Measurements from ENCODE around the gene ADAM29.
A peak's percentile ranks its signal among the peaks of the same experiment; 100 is the strongest.
"Not testable (repeated sequence)": the region's sequence is repeated elsewhere in the genome, so short reads cannot be mapped to it uniquely, and the experiment has no call there.

The ADAM29 gene

DNA sequence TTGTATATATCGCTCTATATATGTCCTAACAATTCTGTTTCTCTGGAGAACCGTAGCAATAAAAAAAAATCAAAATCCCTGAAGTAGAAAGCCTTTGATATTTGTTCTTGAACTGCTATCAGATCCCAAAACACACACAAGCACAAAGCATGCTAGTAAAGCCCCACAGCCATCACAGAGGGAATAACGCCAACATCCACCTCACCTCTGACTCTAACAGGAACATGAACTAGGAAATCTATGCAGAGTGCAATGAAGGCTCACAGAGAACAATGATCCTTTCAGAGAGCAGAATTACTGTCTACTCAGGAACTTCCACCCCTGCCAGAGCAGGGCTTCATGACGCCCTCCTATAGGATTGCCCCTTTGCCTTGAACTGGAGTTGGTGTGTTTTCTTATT, 45.0 kb upstream of the ADAM29 start:
- H2BK5ac ChIP-seq (ENCODE audit: low read length); H4K91ac ChIP-seq (ENCODE audit: low read depth, low read length, poor library complexity); H3K27me3 ChIP-seq (ENCODE audit: control insufficient read depth in 3 of 3, insufficient read depth in 3 of 3, low read depth in 1 of 3, low read length in 3 of 3); H3K18ac ChIP-seq (ENCODE audit: low read length); H3K4me2 ChIP-seq (ENCODE audit: insufficient read depth, low read length, poor library complexity, severe bottlenecking); H3K4me3 ChIP-seq (ENCODE audit: low read length in 2 of 2); H3K79me1 ChIP-seq (ENCODE audit: low read depth, low read length); H2AK5ac ChIP-seq (ENCODE audit: low read depth, low read length); H2BK12ac ChIP-seq (ENCODE audit: low read length); H3K36me3 ChIP-seq (replicated peaks in 1 of 2; ENCODE audit: control insufficient read depth in 2 of 2, insufficient read depth in 2 of 2, low read length in 2 of 2); H2BK15ac ChIP-seq (ENCODE audit: low read length); H3K9ac ChIP-seq (ENCODE audit: low read depth, low read length, poor library complexity); H3K14ac ChIP-seq (ENCODE audit: low read length); DNase-seq (ENCODE audit: low spot score); H2BK120ac ChIP-seq (ENCODE audit: low read depth, low read length); H3K9me3 ChIP-seq (replicated peaks in 1 of 2; ENCODE audit: control insufficient read depth in 2 of 2, insufficient read depth in 1 of 2, low read depth in 1 of 2, low read length in 2 of 2); H3K23ac ChIP-seq (ENCODE audit: low read depth, low read length, poor library complexity); H2AFZ ChIP-seq (ENCODE audit: low read length); H3K27ac ChIP-seq (replicated peaks; ENCODE audit: low read length); H4K8ac ChIP-seq (ENCODE audit: low read depth, low read length); H3K4ac ChIP-seq (ENCODE audit: low read length); H3K4me1 ChIP-seq (ENCODE audit: control insufficient read depth in 2 of 2, insufficient read depth in 1 of 2, low read depth in 1 of 2, low read length in 2 of 2): not testable (repeated sequence)
- no CpG with 5 or more reads among the region's 4 CpGs for WGBS, 2 donors (ENCODE audit: extremely low coverage in 2 of 2, insufficient read length in 2 of 2, insufficient replicate concordance in 1 of 2)

DNA sequence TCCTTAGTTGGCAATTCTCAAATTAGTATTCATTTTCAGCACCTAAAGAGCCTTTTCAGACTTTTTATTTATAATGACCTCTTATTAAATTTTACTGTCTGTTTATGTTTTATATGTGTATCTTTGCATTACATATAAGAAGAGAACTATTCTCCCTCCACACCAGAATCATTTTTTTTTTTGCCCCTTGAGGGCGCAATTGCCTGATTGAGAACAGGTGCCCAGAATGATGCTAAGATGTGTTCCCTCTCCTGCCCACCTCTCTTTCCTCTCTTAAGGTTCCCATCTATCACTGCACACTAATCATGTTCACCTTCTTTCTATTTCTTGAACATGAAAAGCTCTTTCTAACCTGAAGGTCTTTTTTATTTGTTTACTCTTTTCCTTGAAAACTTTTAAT, 44.2 kb upstream of the ADAM29 start:
- H2AK5ac ChIP-seq (ENCODE audit: low read depth, low read length): no peak overlapping the region
- no peaks in the 10 kb centered on the region for H3K4me1 ChIP-seq (ENCODE audit: control insufficient read depth in 2 of 2, insufficient read depth in 1 of 2, low read depth in 1 of 2, low read length in 2 of 2)
- peak; percentile 3 for DNase-seq (ENCODE audit: low spot score)
- H3K4ac ChIP-seq (ENCODE audit: low read length): no peak overlapping the region
- H3K14ac ChIP-seq (ENCODE audit: low read length): no peak overlapping the region
- no peak overlapping the region for H3K4me2 ChIP-seq (ENCODE audit: insufficient read depth, low read length, poor library complexity, severe bottlenecking)
- no peaks in the 10 kb centered on the region for H3K9me3 ChIP-seq (replicated peaks in 1 of 2; ENCODE audit: control insufficient read depth in 2 of 2, insufficient read depth in 1 of 2, low read depth in 1 of 2, low read length in 2 of 2)
- no peak overlapping the region for H2BK15ac ChIP-seq (ENCODE audit: low read length)
- H3K18ac ChIP-seq (ENCODE audit: low read length): no peak overlapping the region
- no peak overlapping the region for H2BK5ac ChIP-seq (ENCODE audit: low read length)
- H3K4me3 ChIP-seq (ENCODE audit: low read length in 2 of 2): no peak overlapping the region
- no peak overlapping the region for H3K23ac ChIP-seq (ENCODE audit: low read depth, low read length, poor library complexity)
- H3K36me3 ChIP-seq (replicated peaks in 1 of 2; ENCODE audit: control insufficient read depth in 2 of 2, insufficient read depth in 2 of 2, low read length in 2 of 2): no peaks in the 10 kb centered on the region
- no peak overlapping the region for H4K8ac ChIP-seq (ENCODE audit: low read depth, low read length)
- no peaks in the 10 kb centered on the region for H3K27me3 ChIP-seq (ENCODE audit: control insufficient read depth in 3 of 3, insufficient read depth in 3 of 3, low read depth in 1 of 3, low read length in 3 of 3)
- no peak overlapping the region for H2AFZ ChIP-seq (ENCODE audit: low read length)
- no peak overlapping the region for H3K27ac ChIP-seq (replicated peaks; ENCODE audit: low read length)
- no peak overlapping the region for H2BK120ac ChIP-seq (ENCODE audit: low read depth, low read length)
- no CpG with 5 or more reads among the region's 1 CpG for WGBS, 2 donors (ENCODE audit: extremely low coverage in 2 of 2, insufficient read length in 2 of 2, insufficient replicate concordance in 1 of 2)
- H4K91ac ChIP-seq (ENCODE audit: low read depth, low read length, poor library complexity): no peak overlapping the region
- H2BK12ac ChIP-seq (ENCODE audit: low read length): no peak overlapping the region
- no peaks in the 10 kb centered on the region for H3K79me1 ChIP-seq (ENCODE audit: low read depth, low read length)
- H3K9ac ChIP-seq (ENCODE audit: low read depth, low read length, poor library complexity): no peak overlapping the region

DNA sequence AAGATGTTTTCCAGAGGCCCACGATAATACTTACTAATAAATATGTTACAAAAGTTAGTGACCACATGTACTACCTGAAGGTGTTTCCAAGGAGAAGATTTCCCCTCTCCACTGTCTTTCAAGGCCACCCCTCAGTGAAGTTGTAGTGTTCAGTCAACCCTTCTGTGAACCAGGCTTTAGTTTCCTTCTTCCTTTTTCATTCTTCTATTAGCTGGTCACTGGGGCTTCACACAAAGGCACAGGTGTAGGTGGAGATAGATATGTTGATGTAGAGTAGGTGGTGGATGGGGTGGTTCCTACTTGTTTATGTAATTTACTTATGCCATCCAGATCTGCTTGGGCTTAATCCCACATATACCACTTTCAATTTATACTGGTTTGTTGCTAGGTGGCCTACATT, 43.3 kb upstream of the ADAM29 start:
- H3K4me3 ChIP-seq (ENCODE audit: low read length in 2 of 2): no peak overlapping the region
- H3K4me2 ChIP-seq (ENCODE audit: insufficient read depth, low read length, poor library complexity, severe bottlenecking): no peak overlapping the region
- no peak overlapping the region for H3K4ac ChIP-seq (ENCODE audit: low read length)
- no peak overlapping the region for H3K9ac ChIP-seq (ENCODE audit: low read depth, low read length, poor library complexity)
- H3K79me1 ChIP-seq (ENCODE audit: low read depth, low read length): no peaks in the 10 kb centered on the region
- no peak overlapping the region for H4K8ac ChIP-seq (ENCODE audit: low read depth, low read length)
- H2AK5ac ChIP-seq (ENCODE audit: low read depth, low read length): no peak overlapping the region
- no peak overlapping the region for H3K27ac ChIP-seq (replicated peaks; ENCODE audit: low read length)
- H3K27me3 ChIP-seq (ENCODE audit: control insufficient read depth in 3 of 3, insufficient read depth in 3 of 3, low read depth in 1 of 3, low read length in 3 of 3): no peaks in the 10 kb centered on the region
- H3K18ac ChIP-seq (ENCODE audit: low read length): no peak overlapping the region
- no peak overlapping the region for H3K14ac ChIP-seq (ENCODE audit: low read length)
- H2BK12ac ChIP-seq (ENCODE audit: low read length): no peak overlapping the region
- WGBS, 2 donors (ENCODE audit: extremely low coverage in 2 of 2, insufficient read length in 2 of 2, insufficient replicate concordance in 1 of 2): no CpG with 5 or more reads among the region's 1 CpG
- H2BK5ac ChIP-seq (ENCODE audit: low read length): no peak overlapping the region
- H3K23ac ChIP-seq (ENCODE audit: low read depth, low read length, poor library complexity): no peak overlapping the region
- H3K4me1 ChIP-seq (ENCODE audit: control insufficient read depth in 2 of 2, insufficient read depth in 1 of 2, low read depth in 1 of 2, low read length in 2 of 2): no peaks in the 10 kb centered on the region
- H4K91ac ChIP-seq (ENCODE audit: low read depth, low read length, poor library complexity): no peak overlapping the region
- H3K36me3 ChIP-seq (replicated peaks in 1 of 2; ENCODE audit: control insufficient read depth in 2 of 2, insufficient read depth in 2 of 2, low read length in 2 of 2): no peaks in the 10 kb centered on the region
- no peak overlapping the region for H2BK120ac ChIP-seq (ENCODE audit: low read depth, low read length)
- H2BK15ac ChIP-seq (ENCODE audit: low read length): no peak overlapping the region
- no peak for DNase-seq (ENCODE audit: low spot score)
- no peaks in the 10 kb centered on the region for H3K9me3 ChIP-seq (replicated peaks in 1 of 2; ENCODE audit: control insufficient read depth in 2 of 2, insufficient read depth in 1 of 2, low read depth in 1 of 2, low read length in 2 of 2)
- no peak overlapping the region for H2AFZ ChIP-seq (ENCODE audit: low read length)

DNA sequence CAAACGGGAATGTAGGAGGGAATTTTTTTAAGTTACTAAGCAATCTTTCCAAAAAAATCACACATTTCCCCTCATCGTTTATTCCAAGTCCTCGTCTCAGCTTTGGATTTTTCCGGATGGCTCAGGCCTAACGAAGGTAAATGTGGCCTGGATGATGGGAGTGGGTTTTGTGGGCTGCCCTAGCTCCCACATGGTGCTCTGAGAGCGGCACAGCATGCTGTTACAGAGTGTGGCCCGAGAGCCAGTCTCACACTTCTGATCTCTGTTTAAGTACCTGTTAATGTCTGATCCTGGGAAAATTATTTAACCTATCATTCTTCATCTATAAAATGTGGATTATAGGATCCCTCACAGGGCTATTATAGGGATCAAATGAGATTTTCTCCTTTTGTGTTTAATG, 38.2 kb upstream of the ADAM29 start:
- Histone ChIP-seq H2BK15ac (ENCODE audit: low read length) (no peak overlapping the region), H2BK12ac (ENCODE audit: low read length) (no peak overlapping the region), H3K36me3 (replicated peaks in 1 of 2; ENCODE audit: control insufficient read depth in 2 of 2, insufficient read depth in 2 of 2, low read length in 2 of 2) (no peaks in the 10 kb centered on the region), H4K8ac (ENCODE audit: low read depth, low read length) (no peak overlapping the region), H3K79me1 (ENCODE audit: low read depth, low read length) (no peaks in the 10 kb centered on the region), H3K27ac (replicated peaks; ENCODE audit: low read length) (no peak overlapping the region), H3K4me1 (ENCODE audit: control insufficient read depth in 2 of 2, insufficient read depth in 1 of 2, low read depth in 1 of 2, low read length in 2 of 2) (no peaks in the 10 kb centered on the region), H3K9ac (ENCODE audit: low read depth, low read length, poor library complexity) (no peak overlapping the region), H3K4me3 (ENCODE audit: low read length in 2 of 2) (no peak overlapping the region), H2AK5ac (ENCODE audit: low read depth, low read length) (no peak overlapping the region), H3K9me3 (replicated peaks in 1 of 2; ENCODE audit: control insufficient read depth in 2 of 2, insufficient read depth in 1 of 2, low read depth in 1 of 2, low read length in 2 of 2) (no peaks in the 10 kb centered on the region), H2BK120ac (ENCODE audit: low read depth, low read length) (no peak overlapping the region), H2AFZ (ENCODE audit: low read length) (no peak overlapping the region), H2BK5ac (ENCODE audit: low read length) (no peak overlapping the region), H3K18ac (ENCODE audit: low read length) (no peak overlapping the region), H3K27me3 (ENCODE audit: control insufficient read depth in 3 of 3, insufficient read depth in 3 of 3, low read depth in 1 of 3, low read length in 3 of 3) (no peaks in the 10 kb centered on the region), H3K4ac (ENCODE audit: low read length) (no peak overlapping the region), H3K14ac (ENCODE audit: low read length) (no peak overlapping the region), H3K4me2 (ENCODE audit: insufficient read depth, low read length, poor library complexity, severe bottlenecking) (no peak overlapping the region), H4K91ac (ENCODE audit: low read depth, low read length, poor library complexity) (no peak overlapping the region), H3K23ac (ENCODE audit: low read depth, low read length, poor library complexity) (no peak overlapping the region)
- no CpG with 5 or more reads among the region's 7 CpGs for WGBS, 2 donors (ENCODE audit: extremely low coverage in 2 of 2, insufficient read length in 2 of 2, insufficient replicate concordance in 1 of 2)
- DNase-seq (ENCODE audit: low spot score): no peak

All from neuronal stem cell (in vitro differentiated cells).